H1 (cell line): Measurements from ENCODE around the gene ITGA4. TPM values are rescaled to one million over a fixed set of nuclear protein-coding genes. Genes with fewer than 3 reads are reported as not detected.

ENCODE experiments used
- CHD7 ChIP-seq: fragments of 300-600 bp; sonication (generic); IDR thresholded peaks from 2 replicates; pipeline ENCODE4 v1.7.1; 2012; ENCODE audit warnings: low read length, moderate library complexity, mild to moderate bottlenecking, inconsistent platforms; ENCODE audit not compliant: insufficient replicate concordance
- CTCF ChIP-seq, 3 experiments: IDR thresholded peaks; 1 replicate in 2 of 3; 2 replicates in 1 of 3; pipeline versions ENCODE4 v1.5.1 to v1.6.1; 2011; ENCODE audit warnings: low read length in 3 of 3, mild to moderate bottlenecking in 3 of 3, inconsistent platforms in 2 of 3, low read depth in 1 of 3, moderate library complexity in 1 of 3; ENCODE audit not compliant: insufficient read depth in 1 of 3; ENCODE audit errors: control extremely low read depth in 1 of 3
- JUN ChIP-seq: IDR thresholded peaks from 2 replicates; pipeline ENCODE4 v1.6.1; 2011; ENCODE audit warnings: low read depth, mild to moderate bottlenecking, improper control_type of control experiment, low read length
- JUND ChIP-seq: IDR thresholded peaks from 2 replicates; pipeline ENCODE4 v1.6.1; 2011; ENCODE audit warnings: mild to moderate bottlenecking, improper control_type of control experiment, low read length
- RFX5 ChIP-seq: IDR thresholded peaks from 2 replicates; pipeline ENCODE4 v1.6.1; 2011; ENCODE audit warnings: low read depth, low read length, improper control_type of control experiment, borderline replicate concordance
- TAF7 ChIP-seq: optimal IDR thresholded peaks from 2 replicates; pipeline ENCODE3; 2011; ENCODE audit warnings: low read depth, mild to moderate bottlenecking, inconsistent platforms, low read length, moderate library complexity, borderline replicate concordance
- polyA plus RNA-seq, 7 experiments: library from polyadenylated mRNA; depleted of rRNA in 3 of 7; stranded (reverse) in 5 of 7; unstranded in 2 of 7; fragments of >200 nt in 5 of 7; fragments of 200-250 nt in 2 of 7; gene quantifications; 1 replicate in 5 of 7; 2 replicates in 1 of 7; 4 replicates in 1 of 7; pipeline versions ENCODE4 v1.2.1 to v1.2.3, GENCODE V29; 2011 to 2013; ENCODE audit warnings: missing spikeins in 2 of 7, mixed read lengths in 2 of 7
- total RNA-seq: library from RNA; stranded (reverse); fragmentation: NEBNext Ultra II Directional; extraction: Animal tissue kit (Norgen Biotek cat#: 25700); gene quantifications from 2 replicates; pipeline ENCODE4 v1.2.1, GENCODE V29; 2021
- TF ChIP-seq, protein P1 (sequence below): IDR thresholded peaks from 2 replicates; pipeline ENCODE4 v1.6.1; 2012; ENCODE audit warnings: low read length, inconsistent platforms

The ITGA4 gene
- total and polyA plus RNA-seq, 2 of the 8 experiments (the other 6 are each of a cell fraction or from before 2014, with no cell fraction given), result 0.60 to 2.1 TPM

DNA sequence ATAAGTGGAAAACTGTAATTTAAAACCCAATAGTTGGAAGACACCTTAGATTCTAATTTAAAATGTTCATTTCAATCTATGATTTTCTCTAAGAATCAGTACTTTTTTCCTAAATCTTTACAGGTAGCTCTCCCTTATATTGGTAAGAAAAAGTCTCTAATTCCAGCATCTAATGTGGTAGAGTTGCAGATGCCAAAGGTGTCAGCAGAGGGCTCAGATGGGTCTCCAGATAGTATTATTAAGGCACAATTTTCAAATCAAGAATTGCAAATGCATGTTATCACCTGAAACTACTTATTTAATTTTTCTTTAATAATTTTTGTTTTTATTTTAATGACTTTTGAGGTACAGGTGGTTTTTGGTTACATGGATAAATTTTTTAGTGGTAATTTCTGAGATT is 25.5 kb upstream of the ITGA4 start (continued):
- TF ChIP-seq CHD7, result no peak
- no peak for TF ChIP-seq JUN
- TF ChIP-seq, protein P1, sequence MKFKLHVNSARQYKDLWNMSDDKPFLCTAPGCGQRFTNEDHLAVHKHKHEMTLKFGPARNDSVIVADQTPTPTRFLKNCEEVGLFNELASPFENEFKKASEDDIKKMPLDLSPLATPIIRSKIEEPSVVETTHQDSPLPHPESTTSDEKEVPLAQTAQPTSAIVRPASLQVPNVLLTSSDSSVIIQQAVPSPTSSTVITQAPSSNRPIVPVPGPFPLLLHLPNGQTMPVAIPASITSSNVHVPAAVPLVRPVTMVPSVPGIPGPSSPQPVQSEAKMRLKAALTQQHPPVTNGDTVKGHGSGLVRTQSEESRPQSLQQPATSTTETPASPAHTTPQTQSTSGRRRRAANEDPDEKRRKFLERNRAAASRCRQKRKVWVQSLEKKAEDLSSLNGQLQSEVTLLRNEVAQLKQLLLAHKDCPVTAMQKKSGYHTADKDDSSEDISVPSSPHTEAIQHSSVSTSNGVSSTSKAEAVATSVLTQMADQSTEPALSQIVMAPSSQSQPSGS, result no peak
- no peak for TF ChIP-seq RFX5
- no peak for TF ChIP-seq CTCF (IDR thresholded peaks at IDR 0.05; ENCODE audit: control extremely low read depth in 1 of 3, insufficient read depth in 1 of 3, low read depth in 1 of 3, low read length in 3 of 3)
- TF ChIP-seq JUND, result no peak
- no peak for TF ChIP-seq TAF7
